GM18499 (cell line): Measurements from ENCODE around the gene B3GNT8.
"Not testable (repeated sequence)": the region's sequence is repeated elsewhere in the genome, so short reads cannot be mapped to it uniquely, and the experiment has no call there.

Source experiments
- ATAC-seq: cut with Tn5 transposase; IDR thresholded peaks from one replicate; pipeline ENCODE4 v1.9.1; 2021; ENCODE audit warnings: moderate number of reproducible peaks; ENCODE audit not compliant: insufficient read depth, unreplicated experiment

Gene B3GNT8

DNA sequence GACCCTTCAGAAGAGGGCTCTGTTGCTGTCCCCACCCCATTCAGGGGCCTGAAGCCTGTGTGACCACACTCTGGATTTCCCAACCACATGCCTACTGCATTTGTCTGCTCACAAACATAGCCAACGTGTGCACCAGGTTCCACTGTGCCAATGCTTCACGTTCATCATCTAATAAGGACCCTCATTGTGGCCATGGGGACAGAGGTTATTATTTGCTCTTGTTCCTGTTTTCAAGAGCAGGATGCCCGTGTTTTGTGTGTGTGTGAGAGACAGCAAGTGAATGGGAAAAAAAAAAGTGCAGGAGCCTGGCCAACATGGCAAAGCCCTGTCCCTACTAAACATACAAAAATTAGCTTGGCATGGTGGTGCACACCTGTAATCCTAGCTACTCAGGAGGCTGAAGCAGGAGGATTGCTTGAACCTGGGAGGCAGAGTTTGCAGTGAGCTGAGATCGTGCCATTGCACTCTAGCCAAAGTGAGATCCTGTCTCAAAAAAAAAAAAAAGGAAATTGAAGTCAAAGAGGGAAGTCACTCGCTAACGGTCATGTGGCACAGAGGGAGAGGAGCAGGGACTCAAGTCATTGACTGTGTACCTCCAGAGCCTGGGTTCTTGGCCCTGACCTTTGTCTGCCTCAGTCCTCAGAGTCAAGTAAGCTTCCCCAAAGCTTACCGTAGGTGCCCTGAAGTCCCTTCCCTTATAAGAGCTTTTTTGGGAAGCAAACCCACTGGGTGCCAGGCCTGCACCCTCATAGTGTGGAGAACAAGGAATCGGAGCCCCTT is 6.9 kb downstream of the B3GNT8 start:
- ATAC-seq, result no peak

DNA sequence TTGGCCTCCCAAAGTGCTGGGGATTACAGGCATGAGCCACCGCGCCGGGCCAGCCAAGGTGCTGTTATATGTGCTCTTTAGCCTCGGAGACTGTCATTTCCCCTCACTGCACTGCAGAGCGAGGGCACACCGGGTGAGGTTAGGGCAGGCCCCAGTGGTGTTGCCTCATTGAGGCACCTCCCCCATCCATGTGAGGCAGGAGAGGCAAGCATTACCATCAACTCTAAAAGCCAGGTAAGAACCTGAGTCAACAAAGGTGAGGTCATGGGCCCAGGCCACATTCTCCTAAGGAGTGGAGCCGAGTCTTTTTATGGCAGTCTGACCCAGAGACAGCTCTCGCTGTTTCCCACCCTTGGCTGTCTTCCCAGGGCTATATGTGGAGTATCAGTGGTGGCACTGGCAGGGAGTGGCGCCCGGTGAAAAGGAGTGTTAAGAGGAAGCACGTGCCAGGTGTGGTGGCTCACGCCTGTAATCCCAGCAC is 10.9 kb downstream of the B3GNT8 start:
- no peak for ATAC-seq

DNA sequence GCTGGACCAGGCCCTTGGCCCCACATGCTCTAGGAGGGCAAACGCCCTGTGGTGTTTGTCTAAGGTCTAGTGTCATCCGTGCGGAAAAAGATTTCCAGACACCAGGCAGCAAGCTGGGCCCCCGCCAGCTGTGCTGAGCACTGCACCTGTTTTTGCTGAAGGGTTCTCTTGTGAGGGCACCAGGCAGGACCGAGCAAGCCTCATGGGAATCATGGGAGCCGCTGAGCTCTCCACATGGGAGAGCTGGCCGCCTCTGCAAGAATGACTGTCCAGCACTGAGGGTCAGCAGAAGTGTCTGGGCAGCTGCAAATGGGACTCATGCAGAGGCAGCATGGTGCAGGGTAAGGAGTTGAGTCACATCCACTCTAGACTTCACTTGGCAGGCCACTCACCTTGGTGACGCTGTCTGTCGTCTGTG is 12.0 kb downstream of the B3GNT8 start:
- ATAC-seq, result no peak

DNA sequence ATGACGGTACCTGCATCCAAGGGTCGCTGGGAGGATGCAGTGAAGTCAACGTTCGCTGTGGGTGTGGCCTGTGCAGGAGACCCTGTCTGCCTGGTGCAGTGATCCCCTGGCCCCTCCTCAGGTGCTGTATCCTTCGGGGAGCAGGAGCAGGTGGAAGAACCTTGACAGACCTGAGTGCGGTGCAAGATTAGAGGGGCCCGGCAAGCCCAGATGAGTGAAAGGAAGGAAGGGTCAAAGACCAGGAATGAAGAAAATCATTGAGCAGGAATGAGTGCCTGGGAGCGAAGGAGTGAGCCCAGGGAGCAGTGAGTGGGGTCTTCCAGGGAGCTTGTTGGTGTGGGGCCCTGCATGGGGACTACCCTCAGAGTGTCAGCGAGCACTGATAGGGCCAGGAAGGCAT is 12.7 kb downstream of the B3GNT8 start:
- ATAC-seq, result no peak

DNA sequence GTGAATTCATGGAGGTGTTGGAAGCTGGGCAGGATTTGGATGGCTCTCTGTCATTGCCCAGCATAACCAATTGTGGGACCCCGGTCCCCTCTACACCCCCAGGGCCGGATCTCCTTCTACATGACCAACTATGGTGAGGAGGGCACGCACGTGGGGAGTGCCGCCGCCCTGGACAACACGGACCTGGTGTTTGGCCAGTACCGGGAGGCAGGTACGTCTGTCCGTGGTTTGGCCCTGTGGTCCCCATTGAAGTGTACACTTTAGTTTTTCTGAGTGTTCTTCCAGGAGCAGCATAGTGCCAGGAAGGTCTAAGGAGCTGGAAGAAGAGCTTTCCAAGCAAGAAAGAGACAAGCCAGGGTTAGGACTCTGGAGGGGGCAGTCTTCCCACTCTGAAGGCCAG is 13.2 kb downstream of the B3GNT8 start:
- ATAC-seq, result no peak

DNA sequence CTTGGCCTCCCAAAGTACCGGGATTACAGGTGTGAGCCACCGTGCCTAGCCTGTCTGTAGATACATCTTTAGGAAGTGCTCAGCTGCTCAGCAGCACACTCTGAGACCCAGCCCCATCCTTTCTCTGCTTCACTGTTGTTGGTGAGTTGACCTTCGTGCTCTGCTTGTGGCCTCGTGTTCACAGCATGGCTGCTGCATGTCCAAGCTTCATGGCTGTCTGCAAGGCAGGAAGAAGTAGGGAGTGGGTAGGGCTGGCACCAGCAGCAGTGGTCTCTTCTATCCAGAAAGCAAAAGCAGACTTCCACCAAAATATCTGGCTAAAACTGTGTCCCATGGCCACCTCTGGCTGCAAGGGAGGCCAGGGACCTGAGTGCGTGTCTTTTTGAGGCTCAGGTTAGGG is 14.2 kb downstream of the B3GNT8 start:
- no peak for ATAC-seq

DNA sequence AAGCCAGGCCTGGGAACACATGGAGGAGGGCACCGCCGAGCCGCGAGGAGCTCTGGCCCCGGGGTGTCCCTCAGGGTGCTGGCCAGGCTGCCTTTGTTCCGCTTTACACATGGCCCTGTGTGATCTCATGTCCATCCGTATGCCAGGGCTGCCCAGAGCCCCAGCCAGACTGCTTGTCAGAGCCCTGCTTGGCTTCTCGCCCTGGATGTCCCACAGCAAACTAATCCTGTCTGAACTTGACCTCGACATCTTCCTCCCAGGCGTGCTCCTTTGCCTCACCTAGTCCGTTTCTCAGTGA is 15.3 kb downstream of the B3GNT8 start:
- ATAC-seq, result no peak

DNA sequence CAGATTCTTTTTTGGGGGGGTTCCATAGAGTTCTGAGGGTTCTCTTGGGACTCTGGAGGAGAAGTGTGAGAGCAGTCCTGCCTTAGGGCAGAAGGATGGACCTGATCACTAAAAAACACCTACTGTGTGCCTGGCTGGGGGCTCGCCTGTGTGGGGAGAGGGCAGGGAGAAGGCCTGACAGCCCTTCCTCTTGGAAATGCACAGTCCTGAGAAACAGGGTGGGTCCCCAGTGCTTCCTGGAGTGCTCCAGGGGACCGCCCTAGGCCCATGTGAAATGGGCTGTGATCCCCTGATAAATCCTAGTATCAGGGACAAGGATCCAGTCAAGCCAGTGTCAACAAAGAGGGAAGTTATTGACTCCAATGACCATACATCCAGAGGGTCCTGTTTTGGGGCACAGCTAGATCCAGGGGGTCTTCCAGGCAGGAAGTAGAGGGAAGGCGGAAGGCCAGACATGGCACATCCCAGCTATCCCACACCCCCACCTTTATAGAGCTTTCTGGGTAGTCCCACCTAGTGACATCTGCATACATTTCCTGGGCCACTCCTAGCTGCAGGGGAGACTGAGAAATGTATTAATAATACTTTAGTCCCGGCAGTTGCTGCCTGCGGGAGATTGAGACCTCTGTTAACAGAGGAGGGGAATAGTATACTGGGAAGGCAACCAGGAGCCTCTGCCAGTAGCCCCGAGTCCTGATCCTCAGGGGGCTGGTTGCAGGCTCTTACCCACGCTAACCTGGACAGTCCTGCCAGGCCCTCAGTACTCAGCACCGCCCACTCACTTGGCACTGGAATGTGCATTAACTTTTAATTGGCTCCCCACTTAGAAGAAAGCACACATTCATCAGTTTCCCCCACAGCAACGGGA is 15.8 kb downstream of the B3GNT8 start:
- ATAC-seq, result no peak

DNA sequence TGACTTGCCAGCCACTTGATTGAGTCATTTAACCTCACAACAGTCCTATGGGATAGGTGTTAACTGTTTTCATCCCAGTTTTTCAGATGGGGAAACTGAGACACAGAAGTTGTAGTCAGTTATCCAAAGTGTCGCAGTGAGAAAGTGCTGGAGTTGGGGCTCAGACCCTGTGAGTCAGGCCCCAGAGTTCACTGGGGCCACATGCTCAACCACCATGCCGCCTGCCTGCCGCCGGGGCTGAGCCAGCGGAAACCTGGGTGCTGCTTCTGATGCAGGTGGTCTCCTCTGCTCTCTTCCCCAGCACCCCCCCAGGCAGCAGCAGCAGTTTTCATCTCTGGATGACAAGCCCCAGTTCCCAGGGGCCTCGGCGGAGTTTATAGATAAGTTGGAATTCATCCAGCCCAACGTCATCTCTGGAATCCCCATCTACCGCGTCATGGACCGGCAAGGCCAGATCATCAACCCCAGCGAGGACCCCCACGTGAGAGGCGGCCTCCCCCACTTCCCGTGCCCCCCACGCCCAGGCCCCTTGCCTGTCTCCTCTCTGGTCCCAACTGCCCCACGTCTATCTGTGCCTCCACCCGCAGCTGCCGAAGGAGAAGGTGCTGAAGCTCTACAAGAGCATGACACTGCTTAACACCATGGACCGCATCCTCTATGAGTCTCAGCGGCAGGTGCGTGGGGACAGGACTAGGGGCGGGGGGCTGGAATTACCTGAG is 16.7 kb downstream of the B3GNT8 start:
- ATAC-seq, result no peak

DNA sequence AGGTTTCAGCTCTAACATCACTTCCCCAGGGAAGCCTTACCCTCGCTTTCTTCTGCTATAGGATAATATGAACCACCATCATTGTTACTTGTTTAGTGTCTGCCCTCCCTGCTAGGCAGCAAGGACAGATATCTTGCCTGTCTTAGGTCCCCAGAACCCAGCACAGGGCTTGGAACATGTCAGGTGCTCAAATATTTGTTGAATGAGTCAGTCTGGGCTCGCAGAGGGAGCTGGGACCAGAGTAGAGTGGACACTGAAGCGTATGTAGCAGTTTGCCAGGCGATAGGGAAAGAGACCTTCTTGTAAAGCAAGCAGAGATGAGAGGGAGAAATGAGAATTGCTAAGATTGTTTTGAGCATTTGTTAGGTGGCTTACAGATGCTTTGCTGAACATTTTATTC is 17.9 kb downstream of the B3GNT8 start:
- no peak for ATAC-seq

DNA sequence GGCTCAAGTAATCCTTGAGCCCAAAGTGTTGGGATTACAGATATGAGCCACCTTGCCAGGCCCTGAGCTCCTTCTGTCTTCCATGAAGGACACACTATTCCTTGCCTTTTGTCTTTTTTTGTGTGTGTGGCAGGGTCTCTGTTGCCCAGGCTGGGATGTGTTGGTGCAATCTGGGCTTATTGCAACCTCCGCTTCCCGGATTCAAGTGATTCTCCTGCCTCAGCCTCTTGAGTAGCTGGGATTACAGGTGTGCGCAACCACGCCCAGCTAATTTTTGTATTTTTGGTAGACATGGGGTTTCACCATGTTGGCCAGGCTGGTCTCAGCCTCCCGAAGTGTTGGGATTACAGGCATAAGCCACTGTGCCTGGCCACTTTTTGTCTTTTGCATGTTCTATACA is 18.3 kb downstream of the B3GNT8 start:
- not testable (repeated sequence) for ATAC-seq

DNA sequence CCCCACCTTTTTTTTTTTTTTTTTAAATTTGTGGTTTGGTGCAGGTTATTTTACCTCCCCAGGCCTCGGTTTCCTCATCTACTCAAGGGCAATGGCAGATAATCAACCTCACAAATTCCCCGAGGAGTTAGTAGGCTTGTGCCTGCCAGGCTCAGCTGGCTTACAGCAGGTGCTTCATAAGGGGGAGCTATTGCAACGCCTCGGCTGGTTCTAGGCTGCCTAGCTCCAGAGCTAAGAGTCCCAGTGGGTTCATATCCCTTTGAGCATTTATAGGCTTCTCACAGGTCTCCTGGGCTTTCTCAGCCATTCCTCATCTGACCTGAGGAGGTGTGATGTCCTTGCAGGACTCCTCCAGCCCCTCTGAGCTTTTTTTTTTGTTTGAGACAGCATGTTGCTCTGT is 18.9 kb downstream of the B3GNT8 start:
- ATAC-seq, result no peak

DNA sequence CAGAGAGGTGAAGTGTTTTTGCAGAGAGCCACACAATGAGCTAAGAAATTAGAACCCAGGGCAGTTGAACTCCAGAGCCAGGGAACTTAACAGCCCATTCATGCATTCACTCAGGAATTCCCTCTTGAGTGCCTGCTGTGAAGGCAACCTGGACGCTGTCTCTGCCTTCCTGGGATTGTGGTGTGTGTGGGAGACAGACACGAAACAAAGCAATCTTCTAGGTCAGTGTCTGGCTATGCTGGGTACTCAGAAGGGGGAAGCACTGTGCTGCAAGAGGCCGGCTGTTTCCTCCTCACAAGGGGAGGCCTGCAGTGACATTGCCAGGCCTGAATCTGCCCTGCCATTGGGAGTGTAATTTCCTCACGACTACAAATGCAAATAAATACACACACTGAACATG is 19.9 kb downstream of the B3GNT8 start:
- ATAC-seq, result no peak

DNA sequence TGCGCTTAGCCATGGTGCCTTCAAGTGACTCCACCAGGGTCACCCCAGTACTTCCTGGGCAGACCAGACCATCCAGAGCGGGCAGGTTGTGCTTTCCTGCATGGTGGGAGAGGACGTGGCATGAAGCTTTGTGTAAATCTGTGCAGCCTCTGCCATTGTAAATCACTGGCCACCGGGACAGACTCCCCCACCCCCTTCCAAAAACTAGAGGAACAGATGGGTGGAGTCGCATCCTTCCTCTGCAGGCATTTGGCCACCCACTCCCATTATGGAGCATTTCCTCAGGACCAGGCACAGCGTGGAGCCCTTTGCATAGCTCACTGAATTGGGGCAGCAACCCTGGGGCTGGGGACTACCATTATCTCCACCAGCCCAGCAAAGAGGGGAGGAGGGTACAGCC is 21.4 kb downstream of the B3GNT8 start:
- ATAC-seq, result no peak

DNA sequence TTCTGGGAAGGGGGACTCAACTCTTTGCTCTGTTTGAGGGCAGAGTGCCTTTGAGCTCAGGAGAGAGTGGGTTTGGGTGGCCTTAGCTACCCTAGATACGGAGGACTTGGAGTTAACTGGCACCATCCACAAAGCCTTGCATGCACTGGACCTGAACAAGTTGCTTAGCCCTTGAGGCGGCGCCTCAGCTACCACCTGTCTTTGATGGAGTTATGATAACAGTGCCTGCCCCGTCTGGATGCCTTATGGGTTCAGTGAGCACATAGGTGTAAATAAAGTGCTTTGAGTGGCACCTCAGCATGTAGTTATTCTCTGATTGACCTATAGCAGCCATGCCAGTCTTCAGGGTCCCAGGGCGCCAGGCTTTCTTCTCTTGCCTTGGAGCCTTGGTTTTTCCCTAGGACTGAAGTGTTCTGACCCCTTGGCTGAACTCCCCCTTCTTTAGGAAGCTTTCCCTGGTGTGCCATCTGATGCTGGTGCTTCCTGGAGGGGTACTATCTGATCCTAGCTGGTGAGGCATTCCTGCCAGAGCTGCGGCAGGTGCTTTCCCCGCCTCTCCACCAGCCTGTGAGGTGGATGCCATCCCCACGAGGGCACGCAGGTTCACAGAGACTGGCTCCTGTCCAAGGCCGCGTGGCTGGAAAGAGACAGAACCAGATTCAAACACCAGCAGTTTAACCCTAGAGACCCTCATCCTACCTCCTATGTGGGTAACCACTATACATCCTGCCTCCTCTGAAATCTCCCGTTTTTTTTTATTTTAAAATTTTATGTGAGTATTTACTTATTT is 23.8 kb downstream of the B3GNT8 start:
- ATAC-seq, result no peak

DNA sequence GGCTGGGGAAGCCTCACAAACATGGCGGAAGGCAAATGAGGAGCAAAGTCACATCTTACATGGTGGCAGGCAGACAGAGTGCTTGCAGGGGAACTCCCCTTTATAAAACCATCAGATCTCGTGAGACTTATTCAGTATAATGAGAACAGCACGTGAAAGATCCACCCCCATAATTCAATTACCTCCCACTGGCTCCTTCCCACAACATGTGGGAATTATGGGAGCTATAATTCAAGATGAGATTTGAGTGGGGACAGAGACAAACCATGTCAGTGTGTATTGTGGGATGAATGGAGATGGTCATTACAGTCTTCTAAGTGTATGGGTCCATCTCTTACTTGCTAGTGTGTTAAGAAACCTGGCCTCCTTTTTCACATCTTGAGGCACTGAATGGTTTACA is 25.2 kb downstream of the B3GNT8 start:
- ATAC-seq, result no peak

DNA sequence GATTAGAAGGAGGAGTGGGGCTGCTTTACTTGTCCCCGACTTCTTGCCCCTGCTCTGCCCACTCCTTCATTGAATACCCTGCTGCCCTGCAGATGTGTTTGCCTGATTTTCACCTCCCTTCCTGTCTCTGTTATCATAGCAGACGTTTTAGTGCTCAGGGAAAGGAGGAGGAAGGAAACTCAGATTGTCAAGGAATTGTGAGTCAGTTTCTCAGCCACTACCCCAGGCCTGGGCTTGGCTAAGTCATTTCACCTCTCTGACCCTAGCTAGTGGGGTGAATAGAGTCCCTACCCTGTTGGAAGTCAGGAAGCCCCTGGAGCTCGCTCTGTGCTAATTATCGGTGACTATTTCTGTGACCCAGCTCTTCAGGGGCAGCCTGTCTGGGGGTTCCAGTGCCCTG is 25.7 kb downstream of the B3GNT8 start:
- no peak for ATAC-seq

DNA sequence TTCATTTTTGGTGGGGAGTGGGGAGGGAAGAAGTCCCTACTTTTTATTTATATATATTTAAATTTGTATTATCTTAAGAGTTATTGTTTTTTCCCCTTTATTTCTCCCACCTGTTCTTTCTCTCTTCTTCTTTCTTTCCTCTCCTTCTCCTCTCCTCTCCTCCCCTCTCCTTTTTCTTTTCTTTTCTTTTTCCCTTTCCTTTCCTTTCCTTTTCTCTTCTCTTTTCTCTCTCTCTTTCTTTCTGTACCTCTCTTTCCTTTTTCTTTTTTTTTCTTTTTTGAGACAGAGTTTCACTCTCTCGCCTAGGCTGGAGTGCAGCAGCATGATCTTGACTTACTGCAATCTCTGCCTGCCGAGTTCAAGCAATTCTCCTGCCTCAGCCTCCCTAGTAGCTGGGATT is 27.6 kb downstream of the B3GNT8 start:
- no peak for ATAC-seq

DNA sequence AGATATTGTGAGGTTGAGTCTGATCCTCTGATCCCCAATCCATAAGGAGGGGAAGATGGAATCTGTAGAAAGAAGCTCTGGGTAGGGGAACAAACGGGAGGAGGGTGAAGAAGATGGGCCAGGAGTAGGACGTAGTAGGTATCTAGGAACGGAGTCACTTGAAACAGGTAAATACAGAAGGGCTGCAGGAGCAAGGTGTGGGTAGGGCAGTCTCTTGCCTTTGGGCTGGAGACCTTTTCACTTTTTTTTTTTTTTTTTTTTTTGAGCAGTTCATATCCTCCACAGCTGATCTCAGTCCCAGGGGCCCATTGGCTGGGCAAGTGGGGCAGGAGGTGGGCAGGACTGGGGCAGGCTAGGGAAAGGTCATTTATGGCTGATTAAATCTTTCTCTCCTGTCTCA is 28.1 kb downstream of the B3GNT8 start:
- ATAC-seq, result no peak

DNA sequence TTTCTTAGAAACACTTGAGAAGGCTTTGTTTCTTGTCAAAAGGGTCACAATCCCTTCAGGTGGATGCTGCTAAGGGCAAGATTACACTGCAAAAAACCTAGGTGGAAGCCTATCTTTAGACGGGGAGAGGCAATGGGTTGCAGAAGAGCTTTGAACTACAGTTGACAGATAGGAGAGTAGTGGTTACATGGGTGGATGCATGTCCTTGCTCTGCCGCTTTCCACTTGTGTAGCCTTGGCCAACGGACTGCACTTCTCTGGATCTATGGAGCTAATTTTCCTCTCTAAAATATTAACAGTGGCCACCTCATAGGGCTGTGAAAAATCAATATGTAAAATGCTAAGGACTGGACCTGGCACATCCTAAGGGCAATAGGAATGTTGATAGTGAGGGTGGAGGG is 28.6 kb downstream of the B3GNT8 start:
- no peak for ATAC-seq
